HEK293 (cell line): Measurements from ENCODE around the gene PDZD4.

Source experiments
- EGR2 ChIP-seq: fragments of 450-650 bp; formaldehyde crosslinking; IDR thresholded peaks from 2 replicates; pipeline ENCODE4 v1.5.1; 2016; ENCODE audit warnings: low read depth, missing biosample characterization, missing genetic modification characterization
- GLIS1 ChIP-seq: fragments of 450-650 bp; formaldehyde crosslinking; IDR thresholded peaks from 2 replicates; pipeline ENCODE4 v1.5.1; 2016; ENCODE audit warnings: missing biosample characterization, missing genetic modification characterization
- KLF16 ChIP-seq: fragments of 450-650 bp; formaldehyde crosslinking; IDR thresholded peaks from 2 replicates; pipeline ENCODE4 v1.5.1; 2017; ENCODE audit warnings: missing biosample characterization, missing genetic modification characterization
- MYNN ChIP-seq: fragments of 450-650 bp; formaldehyde crosslinking; IDR thresholded peaks from 2 replicates; pipeline ENCODE4 v1.5.1; 2016; ENCODE audit warnings: missing biosample characterization, missing genetic modification characterization, borderline replicate concordance
- OVOL3 ChIP-seq: fragments of 450-650 bp; formaldehyde crosslinking; IDR thresholded peaks from 2 replicates; pipeline ENCODE4 v1.5.1; 2016; ENCODE audit warnings: missing biosample characterization, missing genetic modification characterization
- REPIN1 ChIP-seq: fragments of 450-650 bp; formaldehyde crosslinking; IDR thresholded peaks from 2 replicates; pipeline ENCODE4 v1.5.1; 2017; ENCODE audit warnings: missing biosample characterization, missing genetic modification characterization, low read depth
- SALL2 ChIP-seq: fragments of 450-650 bp; formaldehyde crosslinking; IDR thresholded peaks from 2 replicates; pipeline ENCODE4 v1.5.0; 2017; ENCODE audit warnings: missing biosample characterization, mild to moderate bottlenecking, missing genetic modification characterization, borderline replicate concordance
- SETDB1 ChIP-seq: IDR thresholded peaks from one replicate; pipeline ENCODE4 v1.6.1; 2017; ENCODE audit warnings: mild to moderate bottlenecking, low read length, moderate library complexity, mixed read lengths; ENCODE audit not compliant: insufficient read length
- SP2 ChIP-seq: fragments of 450-650 bp; formaldehyde crosslinking; IDR thresholded peaks from 2 replicates; pipeline ENCODE4 v1.5.1; 2016; ENCODE audit warnings: missing biosample characterization, missing genetic modification characterization
- ZBTB7A ChIP-seq: fragments of 450-650 bp; formaldehyde crosslinking; IDR thresholded peaks from 2 replicates; pipeline ENCODE4 v1.5.1; 2016; ENCODE audit warnings: low read depth, missing biosample characterization, missing genetic modification characterization
- ZNF10 ChIP-seq: fragments of 450-650 bp; formaldehyde crosslinking; IDR thresholded peaks from 2 replicates; pipeline ENCODE4 v1.5.1; 2017; ENCODE audit warnings: missing biosample characterization, missing genetic modification characterization
- ZNF148 ChIP-seq: fragments of 450-650 bp; formaldehyde crosslinking; IDR thresholded peaks from 2 replicates; pipeline ENCODE4 v1.5.0; 2017; ENCODE audit warnings: missing biosample characterization, missing genetic modification characterization, borderline replicate concordance
- ZNF175 ChIP-seq: fragments of 450-650 bp; formaldehyde crosslinking; IDR thresholded peaks from 2 replicates; pipeline ENCODE4 v1.5.1; 2016; ENCODE audit warnings: missing biosample characterization, missing genetic modification characterization
- ZNF2 ChIP-seq: fragments of 450-650 bp; formaldehyde crosslinking; IDR thresholded peaks from 2 replicates; pipeline ENCODE4 v1.5.1; 2016; ENCODE audit warnings: missing biosample characterization, missing genetic modification characterization
- ZNF202 ChIP-seq: fragments of 450-650 bp; formaldehyde crosslinking; IDR thresholded peaks from 2 replicates; pipeline ENCODE4 v1.5.1; 2016; ENCODE audit warnings: missing biosample characterization, missing genetic modification characterization, borderline replicate concordance
- ZNF221 ChIP-seq: fragments of 450-650 bp; formaldehyde crosslinking; IDR thresholded peaks from 2 replicates; pipeline ENCODE4 v1.5.1; 2017; ENCODE audit warnings: missing biosample characterization, missing genetic modification characterization, borderline replicate concordance
- ZNF302 ChIP-seq: fragments of 450-650 bp; formaldehyde crosslinking; IDR thresholded peaks from 2 replicates; pipeline ENCODE4 v1.5.1; 2016; ENCODE audit warnings: missing biosample characterization, missing genetic modification characterization, low read depth
- ZNF341 ChIP-seq: fragments of 450-650 bp; formaldehyde crosslinking; IDR thresholded peaks from 2 replicates; pipeline ENCODE4; 2016; ENCODE audit warnings: low read depth, missing biosample characterization, missing genetic modification characterization
- ZNF350 ChIP-seq: fragments of 450-650 bp; formaldehyde crosslinking; IDR thresholded peaks from 2 replicates; pipeline ENCODE4 v1.5.0; 2017; ENCODE audit warnings: missing biosample characterization, mild to moderate bottlenecking, missing genetic modification characterization
- ZNF391 ChIP-seq: fragments of 450-650 bp; formaldehyde crosslinking; IDR thresholded peaks from 2 replicates; pipeline ENCODE4 v1.5.1; 2016; ENCODE audit warnings: low read depth, missing biosample characterization, missing genetic modification characterization, borderline replicate concordance
- ZNF404 ChIP-seq: fragments of 450-650 bp; formaldehyde crosslinking; IDR thresholded peaks from 2 replicates; pipeline ENCODE4 v1.5.1; 2017; ENCODE audit warnings: missing biosample characterization, missing genetic modification characterization
- ZNF449 ChIP-seq: fragments of 450-650 bp; formaldehyde crosslinking; IDR thresholded peaks from 2 replicates; pipeline ENCODE4 v1.5.1; 2017; ENCODE audit warnings: missing biosample characterization, mild to moderate bottlenecking, missing genetic modification characterization, moderate library complexity
- ZNF510 ChIP-seq: fragments of 450-650 bp; formaldehyde crosslinking; IDR thresholded peaks from 2 replicates; pipeline ENCODE4 v1.5.1; 2018; ENCODE audit warnings: mild to moderate bottlenecking, missing genetic modification characterization, missing biosample characterization; ENCODE audit not compliant: insufficient replicate concordance
- ZNF530 ChIP-seq: fragments of 450-650 bp; formaldehyde crosslinking; IDR thresholded peaks from 2 replicates; pipeline ENCODE4 v1.5.1; 2016; ENCODE audit warnings: low read depth, missing biosample characterization, missing genetic modification characterization
- ZNF555 ChIP-seq: fragments of 450-650 bp; formaldehyde crosslinking; conservative IDR thresholded peaks from 2 replicates; pipeline ENCODE4 v1.5.1; 2017; ENCODE audit warnings: missing biosample characterization, mild to moderate bottlenecking, missing genetic modification characterization, inconsistent platforms
- ZNF571 ChIP-seq: fragments of 450-650 bp; formaldehyde crosslinking; IDR thresholded peaks from 2 replicates; pipeline ENCODE4 v1.5.0; 2017; ENCODE audit warnings: missing biosample characterization, missing genetic modification characterization
- ZNF600 ChIP-seq: fragments of 450-650 bp; formaldehyde crosslinking; IDR thresholded peaks from 2 replicates; pipeline ENCODE4 v1.5.1; 2016; ENCODE audit warnings: missing biosample characterization, missing genetic modification characterization
- ZNF610 ChIP-seq: fragments of 450-650 bp; formaldehyde crosslinking; IDR thresholded peaks from 2 replicates; pipeline ENCODE4 v1.5.1; 2016; ENCODE audit warnings: missing biosample characterization, missing genetic modification characterization, borderline replicate concordance
- ZNF626 ChIP-seq: fragments of 450-650 bp; sonication (Bioruptor Pico); formaldehyde crosslinking; IDR thresholded peaks from 2 replicates; pipeline ENCODE4 v1.5.1; 2018; ENCODE audit warnings: missing biosample characterization, missing genetic modification characterization, inconsistent platforms
- ZNF639 ChIP-seq: fragments of 450-650 bp; formaldehyde crosslinking; IDR thresholded peaks from 2 replicates; pipeline ENCODE4 v1.5.1; 2016; ENCODE audit warnings: missing biosample characterization, missing genetic modification characterization
- ZNF658 ChIP-seq: fragments of 450-650 bp; formaldehyde crosslinking; IDR thresholded peaks from 2 replicates; pipeline ENCODE4; 2016; ENCODE audit warnings: missing biosample characterization, missing genetic modification characterization
- ZNF76 ChIP-seq: fragments of 450-650 bp; formaldehyde crosslinking; IDR thresholded peaks from 2 replicates; pipeline ENCODE4; 2016; ENCODE audit warnings: low read depth, missing biosample characterization, missing genetic modification characterization, borderline replicate concordance
- ZNF791 ChIP-seq: fragments of 450-650 bp; formaldehyde crosslinking; IDR thresholded peaks from 2 replicates; pipeline ENCODE4 v1.5.1; 2016; ENCODE audit warnings: missing biosample characterization, missing genetic modification characterization
- ZSCAN23 ChIP-seq: fragments of 450-650 bp; formaldehyde crosslinking; IDR thresholded peaks from 2 replicates; pipeline ENCODE4 v1.5.1; 2016; ENCODE audit warnings: missing biosample characterization, missing genetic modification characterization
- ZSCAN5A ChIP-seq: fragments of 450-650 bp; formaldehyde crosslinking; IDR thresholded peaks from 2 replicates; pipeline ENCODE4 v1.5.1; 2016; ENCODE audit warnings: missing biosample characterization, missing genetic modification characterization

Gene PDZD4

GRCh38 chrX:153875391-153876111 is 45.2 kb upstream of the PDZD4 start (continued):
- TF ChIP-seq ZNF639 (tag by site-specific recombination) (no peak), ZNF202 (tag by site-specific recombination) (no peak), ZNF600 (peak; percentile 77), ZNF391 (peak; percentile 63; the same call in 1 of the 2 replicates), ZNF221 (tag by site-specific recombination) (no peak), SP2 (tag by site-specific recombination) (peak; percentile 15; the same call in 1 of the 2 replicates), ZNF175 (no peak), ZNF449 (tag by site-specific recombination) (no peak), OVOL3 (no peak), EGR2 (tag by site-specific recombination) (no peak), ZNF2 (tag by site-specific recombination) (peak; percentile 80; the same call in 1 of the 2 replicates), ZNF302 (tag by site-specific recombination) (no peak), ZSCAN23 (tag by site-specific recombination) (no peak), ZNF610 (no peak), ZSCAN5A (tag by site-specific recombination) (no peak), SALL2 (tag by site-specific recombination) (no peak), SETDB1 (no peak), ZBTB7A (tag by site-specific recombination) (no peak), KLF16 (tag by site-specific recombination) (peak; percentile 94), ZNF530 (tag by site-specific recombination) (no peak), ZNF658 (tag by site-specific recombination) (no peak), ZNF555 (tag by site-specific recombination) (no peak), ZNF341 (tag by site-specific recombination) (no peak), ZNF626 (tag by site-specific recombination) (no peak), GLIS1 (tag by site-specific recombination) (peak; percentile 35; the same call in 1 of the 2 replicates), MYNN (no peak), ZNF791 (no peak), ZNF10 (tag by site-specific recombination) (no peak), ZNF510 (tag by site-specific recombination) (no peak), ZNF404 (tag by site-specific recombination) (no peak), ZNF571 (tag by site-specific recombination) (no peak), ZNF76 (tag by site-specific recombination) (no peak), ZNF350 (tag by site-specific recombination) (no peak), REPIN1 (tag by site-specific recombination) (no peak; the same call in 1 of the 2 replicates), ZNF148 (tag by site-specific recombination) (no peak)
